Measurements from ENCODE around the gene RHOBTB3. TPM values are rescaled to one million over a fixed set of nuclear protein-coding genes. Genes with fewer than 3 reads are reported as not detected.
"Not testable (repeated sequence)": the region's sequence is repeated elsewhere in the genome, so short reads cannot be mapped to it uniquely, and the experiment has no call there.

The RHOBTB3 gene
- total and polyA plus RNA-seq, 8 donors = 13.7 to 730 (median 89.3) TPM

DNA sequence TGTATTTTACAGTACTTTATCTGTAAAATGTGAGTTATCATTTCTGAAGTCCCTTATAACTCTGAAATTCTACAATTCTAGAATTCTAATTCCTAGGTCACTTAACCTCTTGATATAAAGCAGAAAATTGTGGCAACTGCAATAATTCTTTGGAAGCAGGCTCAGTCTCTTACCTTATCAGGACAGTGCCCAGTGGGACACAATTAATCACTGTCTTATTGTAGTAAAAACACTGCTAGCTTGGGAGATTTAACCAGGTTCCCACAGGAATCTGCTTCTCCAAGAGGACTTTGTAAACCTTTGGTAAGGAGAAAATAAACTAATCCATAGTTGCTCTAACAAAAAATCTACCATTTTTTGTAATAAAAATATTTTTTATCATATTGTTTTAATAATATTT is 30.1 kb upstream of the RHOBTB3 start:
- H3K27me3 ChIP-seq = no peaks in the 10 kb centered on the region
- TF ChIP-seq EP300 (IDR thresholded peaks at IDR 0.05) (no peak), POLR2AphosphoS5 (IDR thresholded peaks at IDR 0.05) (no peak), POLR2A (IDR thresholded peaks at IDR 0.05) (no peak)
- TF ChIP-seq, protein P1, sequence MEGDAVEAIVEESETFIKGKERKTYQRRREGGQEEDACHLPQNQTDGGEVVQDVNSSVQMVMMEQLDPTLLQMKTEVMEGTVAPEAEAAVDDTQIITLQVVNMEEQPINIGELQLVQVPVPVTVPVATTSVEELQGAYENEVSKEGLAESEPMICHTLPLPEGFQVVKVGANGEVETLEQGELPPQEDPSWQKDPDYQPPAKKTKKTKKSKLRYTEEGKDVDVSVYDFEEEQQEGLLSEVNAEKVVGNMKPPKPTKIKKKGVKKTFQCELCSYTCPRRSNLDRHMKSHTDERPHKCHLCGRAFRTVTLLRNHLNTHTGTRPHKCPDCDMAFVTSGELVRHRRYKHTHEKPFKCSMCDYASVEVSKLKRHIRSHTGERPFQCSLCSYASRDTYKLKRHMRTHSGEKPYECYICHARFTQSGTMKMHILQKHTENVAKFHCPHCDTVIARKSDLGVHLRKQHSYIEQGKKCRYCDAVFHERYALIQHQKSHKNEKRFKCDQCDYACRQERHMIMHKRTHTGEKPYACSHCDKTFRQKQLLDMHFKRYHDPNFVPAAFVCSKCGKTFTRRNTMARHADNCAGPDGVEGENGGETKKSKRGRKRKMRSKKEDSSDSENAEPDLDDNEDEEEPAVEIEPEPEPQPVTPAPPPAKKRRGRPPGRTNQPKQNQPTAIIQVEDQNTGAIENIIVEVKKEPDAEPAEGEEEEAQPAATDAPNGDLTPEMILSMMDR (IDR thresholded peaks at IDR 0.05) = no peak
- H3K9me3 ChIP-seq = no peaks in the 10 kb centered on the region
- intact Hi-C loops (cut with DNase I; ENCODE audit: low total_unique reads) = no loop called here
- no peaks in the 10 kb centered on the region for H3K4me1 ChIP-seq
- no peaks in the 10 kb centered on the region for H3K36me3 ChIP-seq
- DNase-seq = no peak
- H3K27ac ChIP-seq = no peak overlapping the region
- no peak overlapping the region for H3K4me3 ChIP-seq

DNA sequence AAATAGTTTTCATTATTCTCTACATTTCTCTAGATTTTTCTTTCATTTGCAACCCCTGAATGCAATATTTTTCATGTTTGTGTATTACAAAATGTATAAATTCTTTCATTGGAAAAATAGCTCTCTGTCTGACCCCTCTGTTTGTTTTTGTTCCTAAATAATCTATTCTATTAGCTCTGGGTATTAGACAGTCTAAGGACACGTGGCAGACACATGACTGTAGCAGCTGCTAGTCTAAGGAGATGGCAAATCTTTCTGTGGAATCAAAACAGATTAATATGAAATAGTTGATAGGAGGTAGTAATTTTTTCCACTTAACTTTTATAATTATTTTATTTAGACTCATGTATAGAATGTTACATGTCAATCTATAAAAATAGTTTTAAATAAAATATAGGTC is 27.0 kb upstream of the RHOBTB3 start:
- H3K27me3 ChIP-seq = no peaks in the 10 kb centered on the region
- WGBS, 5 donors = 55 to 74% (median 66%) methylated on average over 1 of the region's 1 CpG
- no peak for DNase-seq
- intact Hi-C loops (cut with DNase I; ENCODE audit: low total_unique reads) = no loop called here
- no peaks in the 10 kb centered on the region for H3K36me3 ChIP-seq
- H3K9me3 ChIP-seq = no peaks in the 10 kb centered on the region
- TF ChIP-seq, protein P1 (IDR thresholded peaks at IDR 0.05) = no peak
- TF ChIP-seq POLR2AphosphoS5 (IDR thresholded peaks at IDR 0.05) (no peak), EP300 (IDR thresholded peaks at IDR 0.05) (no peak), POLR2A (IDR thresholded peaks at IDR 0.05) (no peak)
- H3K4me1 ChIP-seq = no peaks in the 10 kb centered on the region
- no peak overlapping the region for H3K4me3 ChIP-seq
- no peak overlapping the region for H3K27ac ChIP-seq

DNA sequence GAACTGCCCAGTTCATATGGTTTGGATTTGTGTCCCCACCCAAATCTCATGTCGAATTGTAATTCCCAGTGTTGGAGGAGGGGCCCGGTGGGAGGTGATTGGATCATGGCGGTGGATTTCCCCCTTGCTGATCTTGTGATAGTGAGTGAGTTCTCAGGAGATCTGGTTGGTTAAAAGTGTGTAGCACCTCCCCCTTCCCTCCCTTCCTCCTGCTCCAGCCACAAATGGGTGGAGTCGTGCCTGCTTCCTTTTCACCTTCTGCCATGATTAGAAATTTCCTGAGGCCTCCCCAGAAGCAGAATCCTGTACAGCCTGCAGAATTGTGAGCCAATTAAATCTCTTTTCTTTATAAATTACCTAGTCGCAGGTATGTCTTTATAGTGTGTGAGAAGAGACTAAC is 24.9 kb upstream of the RHOBTB3 start:
- H3K36me3 ChIP-seq; H3K4me3 ChIP-seq; DNase-seq; intact Hi-C loops (cut with DNase I; ENCODE audit: low total_unique reads); H3K27me3 ChIP-seq; H3K4me1 ChIP-seq; H3K9me3 ChIP-seq; H3K27ac ChIP-seq: not testable (repeated sequence)
- WGBS, 5 donors = 91 to 97% (median 97%) methylated on average over 2 to 5 of the region's 5 CpGs

DNA sequence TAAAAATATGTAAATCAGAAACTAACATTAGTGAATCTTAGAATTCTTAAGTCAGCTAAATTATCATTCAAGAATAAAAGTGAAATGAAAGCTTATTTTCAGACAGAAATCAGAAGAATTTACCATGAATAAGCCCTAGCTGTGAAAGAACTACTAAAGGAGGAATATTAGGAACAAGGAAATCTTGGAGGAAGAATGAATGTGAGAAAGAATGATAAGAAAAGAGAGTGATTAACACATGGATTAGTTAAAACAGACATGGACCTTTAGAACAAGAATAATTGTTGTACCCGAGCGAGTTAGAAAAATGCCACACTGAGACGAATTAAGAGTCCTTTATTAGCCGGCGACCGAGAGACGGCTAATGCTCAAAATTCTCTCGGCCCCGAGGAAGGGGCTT is 24.1 kb upstream of the RHOBTB3 start:
- Histone ChIP-seq H3K4me3 (no peak overlapping the region), H3K27ac (no peak overlapping the region), H3K27me3 (no peaks in the 10 kb centered on the region), H3K9me3 (no peaks in the 10 kb centered on the region), H3K36me3 (no peaks in the 10 kb centered on the region), H3K4me1 (peaks cover 0 to 10% (median 6%) of the 10 kb centered on the region in 4 donors)
- intact Hi-C loops (cut with DNase I; ENCODE audit: low total_unique reads) = no loop called here
- no peak for TF ChIP-seq POLR2A (IDR thresholded peaks at IDR 0.05)
- TF ChIP-seq, protein P1 (IDR thresholded peaks at IDR 0.05) = no peak
- DNase-seq = no peak
- WGBS, 5 donors = 74 to 83% (median 77%) methylated on average over 9 of the region's 9 CpGs

DNA sequence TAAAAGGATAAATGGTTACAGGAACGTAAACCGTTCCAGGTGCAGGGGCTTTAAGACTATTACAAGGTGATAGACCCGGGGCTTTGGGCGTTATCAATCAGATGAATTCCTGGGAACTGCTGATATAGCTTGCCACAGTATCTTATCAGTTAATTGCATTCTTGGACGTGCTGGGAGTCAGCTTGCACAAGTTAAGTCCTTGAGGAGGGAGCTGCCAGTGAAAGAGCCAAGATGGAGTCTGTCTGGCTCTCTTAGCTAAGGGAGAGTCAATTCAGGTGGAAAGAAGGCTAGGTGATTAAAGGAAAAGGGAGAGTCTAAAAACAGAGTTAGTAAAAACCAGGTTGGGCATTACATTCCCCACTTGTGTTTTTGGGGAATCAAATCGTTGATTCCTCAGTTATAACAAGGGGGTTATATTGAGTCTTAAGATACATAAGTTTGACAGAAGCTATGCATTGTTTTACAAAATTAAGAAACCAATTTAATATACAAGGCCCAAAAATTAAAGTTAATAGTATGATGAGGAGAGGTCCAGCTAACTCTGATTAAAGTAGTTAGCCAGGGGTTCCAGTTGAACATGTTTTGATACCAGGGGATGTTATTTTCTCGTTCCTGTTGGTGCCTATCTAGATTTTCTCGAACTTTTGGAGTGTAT is 23.5 kb upstream of the RHOBTB3 start:
- H3K4me3 ChIP-seq; DNase-seq; H3K36me3 ChIP-seq; intact Hi-C loops (cut with DNase I; ENCODE audit: low total_unique reads); H3K4me1 ChIP-seq; H3K9me3 ChIP-seq; H3K27me3 ChIP-seq; H3K27ac ChIP-seq: not testable (repeated sequence)
- 53 to 76% (median 65%) methylated on average over 8 of the region's 8 CpGs for WGBS, 5 donors

Data from stomach (tissue), 9 donors.